NT2/D1 (cell line): ENCODE results near the gene SSU72.

Experiments used
- YY1 ChIP-seq: IDR thresholded peaks from 2 replicates; pipeline ENCODE4 v1.6.1; 2011; ENCODE audit not compliant: insufficient read length, insufficient read depth
- ZNF274 ChIP-seq: IDR thresholded peaks from 2 replicates; pipeline ENCODE4 v1.6.1; 2011; ENCODE audit warnings: mild to moderate bottlenecking, low read depth, low read length

DNA sequence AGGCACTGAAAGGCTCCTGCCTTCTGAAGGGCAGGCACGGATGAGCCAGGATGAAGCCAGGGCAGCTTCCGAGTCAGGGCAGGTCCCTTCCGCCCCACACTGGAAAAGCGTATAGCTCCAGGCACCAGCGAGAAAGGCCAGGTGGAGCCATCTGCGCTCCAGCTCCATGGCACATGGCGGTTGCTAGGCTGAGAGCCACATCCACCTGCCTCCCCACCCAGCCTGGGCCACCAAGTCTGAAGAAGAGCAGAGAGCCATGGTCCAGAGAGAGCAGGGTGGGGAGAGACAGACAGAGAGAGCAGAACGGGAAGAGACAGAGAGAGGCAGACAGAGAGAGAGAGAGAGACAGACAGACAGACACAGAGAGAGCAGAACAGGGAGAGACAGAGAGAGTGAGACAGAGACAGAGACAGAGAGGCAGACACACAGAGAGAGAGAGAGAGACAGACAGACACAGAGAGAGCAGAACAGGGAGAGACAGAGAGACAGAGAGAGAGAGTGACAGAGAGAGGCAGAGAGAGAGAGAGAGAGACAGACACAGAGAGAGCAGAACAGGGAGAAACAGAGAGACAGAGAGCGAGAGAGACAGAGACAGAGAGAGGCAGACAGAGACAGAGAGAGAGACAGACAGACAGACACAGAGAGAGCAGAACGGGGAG is 20.1 kb upstream of the SSU72 start:
- TF ChIP-seq YY1 = no peak
- TF ChIP-seq ZNF274 = no peak
